Transverse colon (tissue), 3 donors: ENCODE measurements around the gene ATF7IP2.

Experiments
- CTCF ChIP-seq, 5 experiments: fragments of 200-600 bp in 3 of 5; fragments of 450-650 bp in 2 of 5; sonication (generic) in 3 of 5; IDR thresholded peaks; 1 replicate in 2 of 5; 2 replicates in 3 of 5; pipeline ENCODE4 v1.5.1; 2016 to 2017; ENCODE audit warnings: antibody characterized with exemption in 5 of 5, inconsistent platforms in 3 of 5, mild to moderate bottlenecking in 2 of 5, moderate library complexity in 1 of 5
- POLR2A ChIP-seq: fragments of 450-650 bp; IDR thresholded peaks from one replicate; pipeline ENCODE4 v1.6.1; 2016; ENCODE audit warnings: antibody characterized with exemption, mild to moderate bottlenecking, moderate library complexity

- no peak for TF ChIP-seq POLR2A
- no peak for TF ChIP-seq CTCF (IDR thresholded peaks at IDR 0.05)
These were observed 133.4 kb downstream of the ATF7IP2 start for GRCh38 chr16:10519297-10519696.
